K562 (cell line): Measurements from ENCODE around the gene COL4A2. TPM values are rescaled to one million over a fixed set of nuclear protein-coding genes. Genes with fewer than 3 reads are reported as not detected.

Source experiments
- ATAC-seq: fragments of 200-7000 bp; cut with Tn5 transposase; 3 replicates; pipeline ENCODE4 v1.9.1; 2020; ENCODE audit warnings: moderate library complexity
- BruUV-seq: library from RNA; stranded (reverse); fragments of 400-500 nt; replicated peaks from 2 replicates; lab custom pipeline; 2021; lab: Mats Ljungman, UMichigan
- CTCF ChIA-PET: fragments of 300-600 bp; formaldehyde crosslinking; extraction: SDS; loops from one replicate; lab custom pipeline; 2021; ENCODE audit warnings: low intra/inter-chr PET ratio; lab: Yijun Ruan, JAX
- POLR2A ChIA-PET: fragments of 300-600, 350-650 bp; sonication (Branson Sonifier 250); formaldehyde crosslinking; extraction: SDS; loops from one replicate; lab custom pipeline; 2021; ENCODE audit warnings: antibody characterized with exemption, inconsistent platforms; lab: Yijun Ruan, JAX
- DNase-seq, 4 experiments: peaks; one replicate each; pipeline versions ENCODE4 v3.0.0 to v3.0.0-alpha.2; 2011 to 2018; ENCODE audit warnings: low spot score in 3 of 4, mixed read lengths in 3 of 4; ENCODE audit errors: extremely low read depth in 1 of 4
- FAIRE-seq: peaks from 2 replicates; lab custom pipeline; 2011; peaks lifted over from hg19 to GRCh38; lab: Jason Lieb, UNC
- H2AFZ ChIP-seq: 2 replicates; pipeline ENCODE4 v1.6.0; 2011; ENCODE audit warnings: low read depth, low read length, control low read depth, inconsistent platforms
- H3K27ac ChIP-seq: fragments of 200-600 bp; 3 replicates; pipeline ENCODE4 v1.8.0; 2011; ENCODE audit warnings: low read depth, mild to moderate bottlenecking, control low read depth, inconsistent platforms, low read length, moderate library complexity, mixed read lengths; ENCODE audit errors: extremely low read depth
- H3K27me3 ChIP-seq, 2 experiments: fragments of 300-600 bp in 1 of 2; 2 replicates in 1 of 2; 3 replicates in 1 of 2; pipeline versions ENCODE4 v1.6.0 to v1.8.0; 2011; ENCODE audit warnings: inconsistent platforms in 2 of 2, low read length in 2 of 2, mild to moderate bottlenecking in 1 of 2, mixed read lengths in 1 of 2, moderate library complexity in 1 of 2; ENCODE audit not compliant: control insufficient read depth in 2 of 2, insufficient read depth in 2 of 2
- H3K36me3 ChIP-seq: fragments of 300-600 bp; 3 replicates; pipeline ENCODE4 v1.8.0; 2011; ENCODE audit warnings: mild to moderate bottlenecking, low read length, inconsistent platforms; ENCODE audit not compliant: control insufficient read depth, insufficient read depth
- H3K4me1 ChIP-seq, 2 experiments: fragments of 200-600 bp in 1 of 2; replicated peaks in 1 of 2; 2 replicates in 1 of 2; 3 replicates in 1 of 2; pipeline versions ENCODE4 v1.5.1 to v1.8.0; 2011; ENCODE audit warnings: inconsistent platforms in 2 of 2, low read length in 2 of 2, mild to moderate bottlenecking in 1 of 2, mixed read lengths in 1 of 2, moderate library complexity in 1 of 2; ENCODE audit not compliant: control insufficient read depth in 2 of 2, insufficient read depth in 2 of 2
- H3K4me2 ChIP-seq: 2 replicates; pipeline ENCODE4 v1.6.1; 2011; ENCODE audit warnings: low read length, control low read depth, inconsistent platforms, mixed read lengths; ENCODE audit not compliant: insufficient read depth
- H3K4me3 ChIP-seq: fragments of 200-600 bp; sonication (generic), shearing (Covaris generic); 2 replicates; pipeline ENCODE4 v1.5.1; 2016; ENCODE audit warnings: control low read depth, inconsistent platforms
- H3K79me2 ChIP-seq: fragments of 200-600 bp; 3 replicates; pipeline ENCODE4 v1.8.0; 2011; ENCODE audit warnings: low read length, inconsistent platforms; ENCODE audit not compliant: control insufficient read depth, insufficient read depth
- H3K9ac ChIP-seq, 2 experiments: 2 replicates each; pipeline versions ENCODE4 v1.6.0 to v1.6.1; 2011; ENCODE audit warnings: low read depth in 2 of 2, low read length in 2 of 2, control low read depth in 1 of 2, inconsistent platforms in 1 of 2, mild to moderate bottlenecking in 1 of 2, mixed read lengths in 1 of 2; ENCODE audit not compliant: insufficient read depth in 1 of 2
- H3K9me1 ChIP-seq: one replicate; pipeline ENCODE4 v1.6.0; 2011; ENCODE audit warnings: inconsistent platforms, mild to moderate bottlenecking, low read length, moderate library complexity; ENCODE audit not compliant: control insufficient read depth, insufficient read depth
- H3K9me3 ChIP-seq: replicated peaks from 2 replicates; pipeline ENCODE4 v1.5.1; 2011; ENCODE audit warnings: low read depth, low read length, inconsistent platforms; ENCODE audit not compliant: control insufficient read depth, insufficient read depth
- H4K20me1 ChIP-seq: replicated peaks from 2 replicates; pipeline ENCODE4 v1.6.1; 2011; ENCODE audit warnings: low read length, inconsistent platforms, mixed read lengths; ENCODE audit not compliant: control insufficient read depth, insufficient read depth
- CBFA2T3 ChIP-seq: fragments of 450-650 bp; IDR thresholded peaks from 2 replicates; pipeline ENCODE4 v1.6.1; 2017
- E2F3 ChIP-seq: fragments of 250-450 bp; sonication (Bioruptor Pico); IDR thresholded peaks from 2 replicates; pipeline ENCODE4 v1.4.0; 2020; ENCODE audit warnings: mild to moderate bottlenecking
- SMARCA4 ChIP-seq: fragments of 450-650 bp; IDR thresholded peaks from 2 replicates; pipeline ENCODE4 v1.6.1; 2016
- SMC3 ChIP-seq: conservative IDR thresholded peaks from 2 replicates; pipeline ENCODE4 v1.6.1; 2011; ENCODE audit warnings: low read depth, low read length, improper control_type of control experiment; ENCODE audit not compliant: insufficient read depth
- ZBTB8A ChIP-seq: fragments of 450-650 bp; IDR thresholded peaks from 2 replicates; pipeline ENCODE4 v1.6.1; 2018; ENCODE audit warnings: mild to moderate bottlenecking, moderate library complexity; ENCODE audit not compliant: partially characterized antibody
- ZEB2 ChIP-seq: fragments of 450-650 bp; IDR thresholded peaks from 2 replicates; pipeline ENCODE4 v1.6.1; 2016
- ZNF395 ChIP-seq: fragments of 200-800 bp; sonication (Bioruptor generic); IDR thresholded peaks from 2 replicates; pipeline ENCODE4 v1.6.1; 2017; ENCODE audit warnings: missing genetic modification characterization, missing compliant biosample characterization
- WGBS: fragments of 100-300 bp; shearing (Covaris generic); methylation state at CpG from one replicate; pipeline ENCODE4 v1.1.6; 2016; ENCODE audit warnings: low coverage, mixed read lengths; ENCODE audit not compliant: insufficient coverage; ENCODE audit errors: missing lambda C conversion rate; 5-methylcytosine and 5-hydroxymethylcytosine counted together
- in situ Hi-C: fragments of 300-500 bp; cut with MboI; formaldehyde crosslinking; loops from 4 replicates; pipeline ENCODE4 v1.15.0; 2018; ENCODE audit warnings: inconsistent platforms, mixed read lengths
- intact Hi-C: fragments of 100-400 bp; cut with micrococcal nuclease; formaldehyde crosslinking; loops from 2 replicates; pipeline ENCODE4 v1.14.2; 2022
- polyA plus RNA-seq, 8 experiments: library from polyadenylated mRNA; depleted of rRNA in 4 of 8; stranded (reverse) in 5 of 8; unstranded in 3 of 8; fragments of >200 nt; fragmentation: Nextera tagmentation in 2 of 8; fragmentation: Illumina TruSeq in 1 of 8; extraction: Ambion mirVana in 2 of 8; extraction: Trizol in 1 of 8; gene quantifications; 2 replicates each; pipeline versions ENCODE4 v1.2.1 to v1.2.3, GENCODE V29; 2011 to 2014; ENCODE audit warnings: inconsistent platforms in 1 of 8, missing spikeins in 1 of 8
- total RNA-seq, 7 experiments: library from RNA; depleted of rRNA in 6 of 7; stranded (reverse); fragments of >200 nt in 6 of 7; fragmentation: Illumina TruSeq in 2 of 7; extraction: Trizol in 2 of 7; gene quantifications; 2 replicates each; pipeline versions ENCODE4 v1.2.1 to v1.2.3, GENCODE V29; 2011 to 2021; ENCODE audit warnings: low replicate concordance in 1 of 7
- TF ChIP-seq, protein P1 (sequence below), 2 experiments: fragments of 450-650 bp in 1 of 2; sonication (generic) in 1 of 2; formaldehyde crosslinking in 1 of 2; IDR thresholded peaks; 2 replicates each; pipeline versions ENCODE4 v1.7.1 to v1.9.0; 2016 to 2022; ENCODE audit warnings: inconsistent platforms in 1 of 2, mild to moderate bottlenecking in 1 of 2, missing genetic modification reagents in 1 of 2
- TF ChIP-seq, protein P2 (sequence below): fragments of 450-650 bp; IDR thresholded peaks from 2 replicates; pipeline ENCODE4 v1.6.1; 2018; ENCODE audit warnings: mild to moderate bottlenecking, low read depth; ENCODE audit not compliant: partially characterized antibody

COL4A2 gene
- total and polyA plus RNA-seq, 9 of the 15 experiments (the other 6 are each of a cell fraction or from before 2014, with no cell fraction given) = 0.13 to 15.2 (median 8.1) TPM

DNA sequence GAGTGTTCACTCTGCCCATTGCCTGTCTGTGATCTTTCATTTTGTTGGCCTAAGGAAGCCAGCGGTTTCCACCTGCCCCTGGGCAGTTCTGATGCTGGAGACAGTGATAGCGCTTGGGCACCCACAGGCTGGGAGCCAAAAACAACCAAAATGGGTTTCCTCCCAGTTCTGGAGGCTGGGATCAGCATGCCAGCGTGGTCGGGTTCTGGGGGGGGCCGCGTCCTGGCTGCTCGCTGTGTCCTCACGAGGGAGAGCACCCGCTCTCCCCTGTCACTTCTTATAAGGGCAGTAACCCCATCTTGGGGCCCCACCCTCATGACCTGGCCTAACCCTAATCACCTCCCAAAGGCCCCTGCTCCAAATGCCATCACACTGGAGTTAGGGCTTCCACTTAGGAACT, 186.5 kb downstream of the COL4A2 start:
- Histone ChIP-seq H3K9ac (no peak overlapping the region), H3K4me1 (peaks cover 0 to 19% of the 10 kb centered on the region in 2 experiments; a peak in 2 of 5 replicates), H2AFZ (no peak overlapping the region), H3K4me2 (no peak overlapping the region), H3K9me3 (no peaks in the 10 kb centered on the region), H3K36me3 (no peaks in the 10 kb centered on the region), H3K27ac (no peak overlapping the region), H3K4me3 (no peak overlapping the region), H3K27me3 (no peaks in the 10 kb centered on the region; a peak in 1 of 5 replicates), H4K20me1 (no peaks in the 10 kb centered on the region), H3K9me1 (peaks cover 3% of the 10 kb centered on the region), H3K79me2 (no peaks in the 10 kb centered on the region)
- no TSS peak for BruUV-seq
- ChIA-PET POLR2A (interaction anchor here (0.9 kb wide), 1 partner anchor 8 kb away, joined by 5 read pairs; no protein-coding TSS in a partner anchor), CTCF (interaction anchor here (0.7 kb wide), 1 partner anchor 13 kb away, joined by 4 read pairs; no protein-coding TSS in a partner anchor)
- intact Hi-C loops = no loop called here
- FAIRE-seq (no peak), ATAC-seq (no peak), DNase-seq (no peak)
- in situ Hi-C loops = no loop called here
- WGBS = 27% methylated on average over 3 of the region's 9 CpGs
- TF ChIP-seq ZNF395 (CRISPR knock-in tag) = no peak
- TF ChIP-seq ZBTB8A = no peak
- TF ChIP-seq ZEB2 = no peak
- TF ChIP-seq, protein P1, sequence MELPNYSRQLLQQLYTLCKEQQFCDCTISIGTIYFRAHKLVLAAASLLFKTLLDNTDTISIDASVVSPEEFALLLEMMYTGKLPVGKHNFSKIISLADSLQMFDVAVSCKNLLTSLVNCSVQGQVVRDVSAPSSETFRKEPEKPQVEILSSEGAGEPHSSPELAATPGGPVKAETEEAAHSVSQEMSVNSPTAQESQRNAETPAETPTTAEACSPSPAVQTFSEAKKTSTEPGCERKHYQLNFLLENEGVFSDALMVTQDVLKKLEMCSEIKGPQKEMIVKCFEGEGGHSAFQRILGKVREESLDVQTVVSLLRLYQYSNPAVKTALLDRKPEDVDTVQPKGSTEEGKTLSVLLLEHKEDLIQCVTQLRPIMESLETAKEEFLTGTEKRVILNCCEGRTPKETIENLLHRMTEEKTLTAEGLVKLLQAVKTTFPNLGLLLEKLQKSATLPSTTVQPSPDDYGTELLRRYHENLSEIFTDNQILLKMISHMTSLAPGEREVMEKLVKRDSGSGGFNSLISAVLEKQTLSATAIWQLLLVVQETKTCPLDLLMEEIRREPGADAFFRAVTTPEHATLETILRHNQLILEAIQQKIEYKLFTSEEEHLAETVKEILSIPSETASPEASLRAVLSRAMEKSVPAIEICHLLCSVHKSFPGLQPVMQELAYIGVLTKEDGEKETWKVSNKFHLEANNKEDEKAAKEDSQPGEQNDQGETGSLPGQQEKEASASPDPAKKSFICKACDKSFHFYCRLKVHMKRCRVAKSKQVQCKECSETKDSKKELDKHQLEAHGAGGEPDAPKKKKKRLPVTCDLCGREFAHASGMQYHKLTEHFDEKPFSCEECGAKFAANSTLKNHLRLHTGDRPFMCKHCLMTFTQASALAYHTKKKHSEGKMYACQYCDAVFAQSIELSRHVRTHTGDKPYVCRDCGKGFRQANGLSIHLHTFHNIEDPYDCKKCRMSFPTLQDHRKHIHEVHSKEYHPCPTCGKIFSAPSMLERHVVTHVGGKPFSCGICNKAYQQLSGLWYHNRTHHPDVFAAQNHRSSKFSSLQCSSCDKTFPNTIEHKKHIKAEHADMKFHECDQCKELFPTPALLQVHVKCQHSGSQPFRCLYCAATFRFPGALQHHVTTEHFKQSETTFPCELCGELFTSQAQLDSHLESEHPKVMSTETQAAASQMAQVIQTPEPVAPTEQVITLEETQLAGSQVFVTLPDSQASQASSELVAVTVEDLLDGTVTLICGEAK (IDR thresholded peaks at IDR 0.05) = no peak
- TF ChIP-seq, protein P1 (CRISPR knock-in tag; IDR thresholded peaks at IDR 0.05) = no peak
- no peak for TF ChIP-seq CBFA2T3
- no peak for TF ChIP-seq E2F3 (CRISPR knock-in tag)
- TF ChIP-seq SMC3 = no peak
- TF ChIP-seq, protein P2, sequence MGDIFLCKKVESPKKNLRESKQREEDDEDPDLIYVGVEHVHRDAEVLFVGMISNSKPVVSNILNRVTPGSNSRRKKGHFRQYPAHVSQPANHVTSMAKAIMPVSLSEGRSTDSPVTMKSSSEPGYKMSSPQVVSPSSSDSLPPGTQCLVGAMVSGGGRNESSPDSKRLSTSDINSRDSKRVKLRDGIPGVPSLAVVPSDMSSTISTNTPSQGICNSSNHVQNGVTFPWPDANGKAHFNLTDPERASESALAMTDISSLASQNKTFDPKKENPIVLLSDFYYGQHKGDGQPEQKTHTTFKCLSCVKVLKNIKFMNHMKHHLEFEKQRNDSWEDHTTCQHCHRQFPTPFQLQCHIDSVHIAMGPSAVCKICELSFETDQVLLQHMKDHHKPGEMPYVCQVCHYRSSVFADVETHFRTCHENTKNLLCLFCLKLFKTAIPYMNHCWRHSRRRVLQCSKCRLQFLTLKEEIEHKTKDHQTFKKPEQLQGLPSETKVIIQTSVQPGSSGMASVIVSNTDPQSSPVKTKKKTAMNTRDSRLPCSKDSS = no peak
- no peak for TF ChIP-seq SMARCA4
